HG03520 (cell line): ENCODE results near the gene GLB1L3.
"Not testable (repeated sequence)": the region's sequence is repeated elsewhere in the genome, so short reads cannot be mapped to it uniquely, and the experiment has no call there.

Experiments
- ATAC-seq: cut with Tn5 transposase; IDR thresholded peaks from one replicate; pipeline ENCODE4 v1.9.1; 2021; ENCODE audit warnings: mild to moderate bottlenecking, moderate library complexity; ENCODE audit not compliant: unreplicated experiment

Gene GLB1L3

GRCh38 chr11:134340354-134340964 is 64.3 kb downstream of the GLB1L3 start:
- ATAC-seq = no peak

GRCh38 chr11:134341805-134342571 is 65.8 kb downstream of the GLB1L3 start:
- ATAC-seq = no peak

- ATAC-seq = no peak
These were observed 66.6 kb downstream of the GLB1L3 start for GRCh38 chr11:134342572-134343340.

GRCh38 chr11:134343646-134344045 is 67.5 kb downstream of the GLB1L3 start:
- ATAC-seq = no peak

- not testable (repeated sequence) for ATAC-seq
These were observed 68.5 kb downstream of the GLB1L3 start for GRCh38 chr11:134344497-134345236.

GRCh38 chr11:134345237-134345550 is 69.0 kb downstream of the GLB1L3 start:
- no peak for ATAC-seq

GRCh38 chr11:134346101-134346975 is 70.2 kb downstream of the GLB1L3 start:
- no peak for ATAC-seq

- ATAC-seq = no peak
These were observed 70.8 kb downstream of the GLB1L3 start for GRCh38 chr11:134346976-134347350.

- no peak for ATAC-seq
These were observed 71.3 kb downstream of the GLB1L3 start for GRCh38 chr11:134347441-134347840.

GRCh38 chr11:134349109-134349801 is 73.1 kb downstream of the GLB1L3 start:
- ATAC-seq = no peak

- no peak for ATAC-seq
These were observed 73.7 kb downstream of the GLB1L3 start for GRCh38 chr11:134349802-134350355.

- ATAC-seq = peak; percentile 75
These were observed 74.2 kb downstream of the GLB1L3 start for GRCh38 chr11:134350381-134350780.

GRCh38 chr11:134352111-134352510 is 75.9 kb downstream of the GLB1L3 start:
- no peak for ATAC-seq

GRCh38 chr11:134355136-134355535 is 79.0 kb downstream of the GLB1L3 start:
- ATAC-seq = no peak

- no peak for ATAC-seq
These were observed 79.5 kb downstream of the GLB1L3 start for GRCh38 chr11:134355656-134356055.

- ATAC-seq = no peak
These were observed 80.7 kb downstream of the GLB1L3 start for GRCh38 chr11:134356656-134357544.

GRCh38 chr11:134357545-134357839 is 81.3 kb downstream of the GLB1L3 start:
- no peak for ATAC-seq

- no peak for ATAC-seq
These were observed 82.1 kb downstream of the GLB1L3 start for GRCh38 chr11:134358165-134358855.
